ENCODE measurements around the gene SEC24B.
"Not testable (repeated sequence)": the region's sequence is repeated elsewhere in the genome, so short reads cannot be mapped to it uniquely, and the experiment has no call there.

Gene SEC24B

GRCh38 chr4:109447278-109447677 lies 13.7 kb downstream of the SEC24B start:
- Mint-ChIP-seq H3K9me3 (no peaks in the 10 kb centered on the region), H3K27ac (no peak overlapping the region), H3K4me1 (ENCODE audit: low read depth) (peaks cover 26% of the 10 kb centered on the region), H3K36me3 (ENCODE audit: low read depth) (peaks cover 19% of the 10 kb centered on the region), H3K4me3 (no peak overlapping the region), H3K27me3 (ENCODE audit: low read depth) (no peaks in the 10 kb centered on the region)

- Mint-ChIP-seq H3K27me3 (ENCODE audit: low read depth) (no peaks in the 10 kb centered on the region), H3K27ac (no peak overlapping the region), H3K9me3 (no peaks in the 10 kb centered on the region), H3K4me1 (ENCODE audit: low read depth) (peaks cover 18% of the 10 kb centered on the region), H3K4me3 (no peak overlapping the region), H3K36me3 (ENCODE audit: low read depth) (peaks cover 12% of the 10 kb centered on the region)
Observed at GRCh38 chr4:109451544-109452273, 18.1 kb downstream of the SEC24B start.

GRCh38 chr4:109453110-109453509 lies 19.5 kb downstream of the SEC24B start:
- H3K36me3 Mint-ChIP-seq (ENCODE audit: low read depth): peaks cover 14% of the 10 kb centered on the region
- H3K27ac Mint-ChIP-seq; H3K27me3 Mint-ChIP-seq (ENCODE audit: low read depth); H3K4me1 Mint-ChIP-seq (ENCODE audit: low read depth); H3K4me3 Mint-ChIP-seq; H3K9me3 Mint-ChIP-seq: not testable (repeated sequence)

GRCh38 chr4:109462297-109462696 lies 28.7 kb downstream of the SEC24B start:
- H3K27ac Mint-ChIP-seq: no peak overlapping the region
- peaks cover 9% of the 10 kb centered on the region for H3K4me1 Mint-ChIP-seq (ENCODE audit: low read depth)
- H3K9me3 Mint-ChIP-seq: no peaks in the 10 kb centered on the region
- H3K36me3 Mint-ChIP-seq (ENCODE audit: low read depth): peaks cover 18% of the 10 kb centered on the region
- no peak overlapping the region for H3K4me3 Mint-ChIP-seq
- no peaks in the 10 kb centered on the region for H3K27me3 Mint-ChIP-seq (ENCODE audit: low read depth)

GRCh38 chr4:109462802-109463201 lies 29.2 kb downstream of the SEC24B start:
- Mint-ChIP-seq H3K36me3 (ENCODE audit: low read depth) (peaks cover 18% of the 10 kb centered on the region), H3K9me3 (no peaks in the 10 kb centered on the region), H3K27me3 (ENCODE audit: low read depth) (no peaks in the 10 kb centered on the region), H3K27ac (no peak overlapping the region), H3K4me1 (ENCODE audit: low read depth) (peaks cover 9% of the 10 kb centered on the region), H3K4me3 (no peak overlapping the region)

GRCh38 chr4:109465069-109465468 lies 31.5 kb downstream of the SEC24B start:
- Mint-ChIP-seq H3K4me1 (ENCODE audit: low read depth) (peaks cover 14% of the 10 kb centered on the region), H3K27ac (no peak overlapping the region), H3K4me3 (no peak overlapping the region), H3K27me3 (ENCODE audit: low read depth) (no peaks in the 10 kb centered on the region), H3K9me3 (no peaks in the 10 kb centered on the region), H3K36me3 (ENCODE audit: low read depth) (peaks cover 23% of the 10 kb centered on the region)

GRCh38 chr4:109469915-109470314 lies 36.3 kb downstream of the SEC24B start:
- Mint-ChIP-seq H3K36me3 (ENCODE audit: low read depth) (peaks cover 22% of the 10 kb centered on the region), H3K4me1 (ENCODE audit: low read depth) (peaks cover 16% of the 10 kb centered on the region), H3K27ac (no peak overlapping the region), H3K9me3 (no peaks in the 10 kb centered on the region), H3K27me3 (ENCODE audit: low read depth) (no peaks in the 10 kb centered on the region), H3K4me3 (no peak overlapping the region)

- H3K27me3 Mint-ChIP-seq (ENCODE audit: low read depth): no peaks in the 10 kb centered on the region
- H3K4me1 Mint-ChIP-seq (ENCODE audit: low read depth): peaks cover 16% of the 10 kb centered on the region
- H3K4me3 Mint-ChIP-seq: no peak overlapping the region
- peaks cover 21% of the 10 kb centered on the region for H3K36me3 Mint-ChIP-seq (ENCODE audit: low read depth)
- no peak overlapping the region for H3K27ac Mint-ChIP-seq
- H3K9me3 Mint-ChIP-seq: no peaks in the 10 kb centered on the region
Observed at GRCh38 chr4:109472343-109472761, 38.7 kb downstream of the SEC24B start.

- H3K4me1 Mint-ChIP-seq (ENCODE audit: low read depth): peaks cover 13% of the 10 kb centered on the region
- H3K9me3 Mint-ChIP-seq: no peaks in the 10 kb centered on the region
- no peak overlapping the region for H3K27ac Mint-ChIP-seq
- no peak overlapping the region for H3K4me3 Mint-ChIP-seq
- peaks cover 15% of the 10 kb centered on the region for H3K36me3 Mint-ChIP-seq (ENCODE audit: low read depth)
- no peaks in the 10 kb centered on the region for H3K27me3 Mint-ChIP-seq (ENCODE audit: low read depth)
Observed at GRCh38 chr4:109473824-109474223, 40.2 kb downstream of the SEC24B start.

- Mint-ChIP-seq H3K27ac (no peak overlapping the region), H3K36me3 (ENCODE audit: low read depth) (peaks cover 29% of the 10 kb centered on the region), H3K9me3 (no peaks in the 10 kb centered on the region), H3K4me3 (no peak overlapping the region), H3K27me3 (ENCODE audit: low read depth) (no peaks in the 10 kb centered on the region), H3K4me1 (ENCODE audit: low read depth) (peaks cover 8% of the 10 kb centered on the region)
Observed at GRCh38 chr4:109486007-109486406, 52.4 kb downstream of the SEC24B start.

GRCh38 chr4:109494563-109494962 lies 60.9 kb downstream of the SEC24B start:
- H3K36me3 Mint-ChIP-seq (ENCODE audit: low read depth): peaks cover 39% of the 10 kb centered on the region
- H3K4me3 Mint-ChIP-seq: no peak overlapping the region
- H3K27me3 Mint-ChIP-seq (ENCODE audit: low read depth): no peaks in the 10 kb centered on the region
- peaks cover 2% of the 10 kb centered on the region for H3K4me1 Mint-ChIP-seq (ENCODE audit: low read depth)
- H3K27ac Mint-ChIP-seq: no peak overlapping the region
- H3K9me3 Mint-ChIP-seq: no peaks in the 10 kb centered on the region

GRCh38 chr4:109495514-109495913 lies 61.9 kb downstream of the SEC24B start:
- Mint-ChIP-seq H3K36me3 (ENCODE audit: low read depth) (peaks cover 42% of the 10 kb centered on the region), H3K9me3 (no peaks in the 10 kb centered on the region), H3K4me3 (no peak overlapping the region), H3K27me3 (ENCODE audit: low read depth) (no peaks in the 10 kb centered on the region), H3K27ac (no peak overlapping the region), H3K4me1 (ENCODE audit: low read depth) (peaks cover 2% of the 10 kb centered on the region)

GRCh38 chr4:109496875-109497274 lies 63.3 kb downstream of the SEC24B start:
- H3K36me3 Mint-ChIP-seq (ENCODE audit: low read depth): peaks cover 38% of the 10 kb centered on the region
- no peaks in the 10 kb centered on the region for H3K27me3 Mint-ChIP-seq (ENCODE audit: low read depth)
- H3K4me3 Mint-ChIP-seq: no peak overlapping the region
- no peaks in the 10 kb centered on the region for H3K9me3 Mint-ChIP-seq
- peaks cover 2% of the 10 kb centered on the region for H3K4me1 Mint-ChIP-seq (ENCODE audit: low read depth)
- no peak overlapping the region for H3K27ac Mint-ChIP-seq

- Mint-ChIP-seq H3K27me3 (ENCODE audit: low read depth) (no peaks in the 10 kb centered on the region), H3K27ac (no peak overlapping the region), H3K4me1 (ENCODE audit: low read depth) (peaks cover 2% of the 10 kb centered on the region), H3K4me3 (no peak overlapping the region), H3K9me3 (no peaks in the 10 kb centered on the region), H3K36me3 (ENCODE audit: low read depth) (peaks cover 37% of the 10 kb centered on the region)
Observed at GRCh38 chr4:109497511-109497910, 63.9 kb downstream of the SEC24B start.

- Mint-ChIP-seq H3K4me1 (ENCODE audit: low read depth) (peaks cover 2% of the 10 kb centered on the region), H3K9me3 (no peaks in the 10 kb centered on the region), H3K27ac (no peak overlapping the region), H3K4me3 (no peak overlapping the region), H3K27me3 (ENCODE audit: low read depth) (no peaks in the 10 kb centered on the region), H3K36me3 (ENCODE audit: low read depth) (peaks cover 41% of the 10 kb centered on the region)
Observed at GRCh38 chr4:109499513-109499912, 65.9 kb downstream of the SEC24B start.

GRCh38 chr4:109506890-109507289 lies 73.3 kb downstream of the SEC24B start:
- peaks cover 40% of the 10 kb centered on the region for H3K36me3 Mint-ChIP-seq (ENCODE audit: low read depth)
- no peak overlapping the region for H3K4me3 Mint-ChIP-seq
- H3K9me3 Mint-ChIP-seq: no peaks in the 10 kb centered on the region
- no peaks in the 10 kb centered on the region for H3K4me1 Mint-ChIP-seq (ENCODE audit: low read depth)
- H3K27me3 Mint-ChIP-seq (ENCODE audit: low read depth): no peaks in the 10 kb centered on the region
- H3K27ac Mint-ChIP-seq: no peak overlapping the region
